Nephron progenitor cell (in vitro differentiated cells): ENCODE measurements around the gene KSR1.

Source experiments
- DNase-seq: peaks from one replicate; pipeline ENCODE4 v3.0.0; 2021
- H3K27ac Mint-ChIP-seq: 2 replicates; pipeline ENCODE4 v1.8.0; 2021; ENCODE audit warnings: mild to moderate bottlenecking, moderate library complexity, mixed read lengths
- H3K27me3 Mint-ChIP-seq: 2 replicates; pipeline ENCODE4 v1.8.0; 2021; ENCODE audit warnings: mild to moderate bottlenecking, low read depth, mixed read lengths; ENCODE audit not compliant: poor library complexity
- H3K36me3 Mint-ChIP-seq: 2 replicates; pipeline ENCODE4 v1.8.0; 2021; ENCODE audit warnings: low read depth, mixed read lengths
- H3K4me1 Mint-ChIP-seq: 2 replicates; pipeline ENCODE4 v1.8.0; 2021; ENCODE audit warnings: mixed read lengths
- H3K4me3 Mint-ChIP-seq: 2 replicates; pipeline ENCODE4 v1.8.0; 2021; ENCODE audit warnings: mild to moderate bottlenecking, moderate library complexity, mixed read lengths
- H3K9me3 Mint-ChIP-seq: 2 replicates; pipeline ENCODE4 v1.8.0; 2021; ENCODE audit warnings: mild to moderate bottlenecking, moderate library complexity, mixed read lengths
- TF ChIP-seq, protein P1 (sequence below): fragments of 200-600 bp; sonication (generic); IDR thresholded peaks from 2 replicates; pipeline ENCODE4 v1.5.0; 2021; ENCODE audit warnings: antibody characterized with exemption

KSR1 gene

DNA sequence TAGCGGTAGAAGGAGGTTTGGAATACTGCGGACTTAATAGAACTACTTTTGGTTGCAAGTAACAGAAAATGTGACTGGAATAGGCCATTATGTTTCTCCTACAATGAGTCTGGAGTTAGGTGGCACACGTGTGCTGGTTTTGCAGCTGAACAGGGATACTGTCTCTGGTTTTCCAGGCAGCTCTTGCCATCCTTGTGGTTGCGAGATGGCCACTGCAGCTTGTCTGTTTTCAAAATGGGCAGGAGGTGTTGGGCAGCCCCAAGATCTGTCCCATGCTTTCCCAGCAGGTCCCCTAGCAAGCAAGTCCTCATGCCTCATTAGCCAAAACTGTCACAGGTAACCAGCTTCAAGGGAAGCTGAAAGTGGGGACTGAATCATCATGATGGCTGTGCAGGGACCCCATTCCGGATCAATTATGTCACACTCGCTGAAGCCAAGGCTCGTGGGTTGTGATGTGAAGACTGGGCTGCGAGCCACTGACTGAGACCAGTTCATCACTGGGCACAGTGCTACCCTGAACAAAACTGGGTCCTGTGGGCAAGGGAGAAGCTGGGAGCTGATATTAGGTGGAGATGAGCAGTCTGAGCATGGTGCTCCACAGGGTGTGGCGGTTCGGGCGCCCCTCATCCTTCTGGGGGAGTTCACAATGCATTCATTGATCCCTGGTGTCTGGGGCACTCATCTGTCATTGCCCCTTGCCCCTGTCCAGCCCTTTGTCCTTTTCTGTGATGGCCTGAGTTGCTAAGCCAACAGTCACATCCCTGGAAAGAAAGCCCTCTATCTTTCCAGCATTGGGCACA is 82.1 kb downstream of the KSR1 start:
- no peak for DNase-seq
- Mint-ChIP-seq H3K27ac (no peak overlapping the region), H3K4me3 (no peak overlapping the region), H3K9me3 (no peaks in the 10 kb centered on the region), H3K36me3 (no peaks in the 10 kb centered on the region), H3K27me3 (peaks cover 9% of the 10 kb centered on the region), H3K4me1 (peaks cover 58% of the 10 kb centered on the region)
- TF ChIP-seq, protein P1, sequence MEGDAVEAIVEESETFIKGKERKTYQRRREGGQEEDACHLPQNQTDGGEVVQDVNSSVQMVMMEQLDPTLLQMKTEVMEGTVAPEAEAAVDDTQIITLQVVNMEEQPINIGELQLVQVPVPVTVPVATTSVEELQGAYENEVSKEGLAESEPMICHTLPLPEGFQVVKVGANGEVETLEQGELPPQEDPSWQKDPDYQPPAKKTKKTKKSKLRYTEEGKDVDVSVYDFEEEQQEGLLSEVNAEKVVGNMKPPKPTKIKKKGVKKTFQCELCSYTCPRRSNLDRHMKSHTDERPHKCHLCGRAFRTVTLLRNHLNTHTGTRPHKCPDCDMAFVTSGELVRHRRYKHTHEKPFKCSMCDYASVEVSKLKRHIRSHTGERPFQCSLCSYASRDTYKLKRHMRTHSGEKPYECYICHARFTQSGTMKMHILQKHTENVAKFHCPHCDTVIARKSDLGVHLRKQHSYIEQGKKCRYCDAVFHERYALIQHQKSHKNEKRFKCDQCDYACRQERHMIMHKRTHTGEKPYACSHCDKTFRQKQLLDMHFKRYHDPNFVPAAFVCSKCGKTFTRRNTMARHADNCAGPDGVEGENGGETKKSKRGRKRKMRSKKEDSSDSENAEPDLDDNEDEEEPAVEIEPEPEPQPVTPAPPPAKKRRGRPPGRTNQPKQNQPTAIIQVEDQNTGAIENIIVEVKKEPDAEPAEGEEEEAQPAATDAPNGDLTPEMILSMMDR: no peak

DNA sequence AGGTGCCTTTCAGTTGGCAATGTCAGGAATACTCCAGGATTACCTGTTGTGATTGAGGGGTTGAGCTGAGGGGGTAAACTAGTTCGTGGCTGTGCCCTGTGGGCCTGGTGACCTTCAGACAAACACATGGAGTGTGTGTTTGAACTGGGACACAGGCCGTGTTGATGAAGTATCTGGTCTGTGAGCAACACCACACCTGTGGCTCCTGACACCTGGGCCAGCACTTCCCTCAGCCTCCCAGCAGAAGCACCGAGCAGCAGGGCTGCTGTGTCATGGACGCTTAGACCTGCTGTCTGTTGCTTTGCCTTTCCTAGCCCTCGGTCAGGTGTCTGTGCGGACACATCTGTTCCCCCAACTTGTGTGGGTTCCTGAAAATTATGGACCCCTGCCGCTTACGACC is 82.9 kb downstream of the KSR1 start:
- Mint-ChIP-seq H3K4me3 (no peak overlapping the region), H3K27me3 (peaks cover 9% of the 10 kb centered on the region), H3K27ac (no peak overlapping the region), H3K36me3 (no peaks in the 10 kb centered on the region), H3K9me3 (no peaks in the 10 kb centered on the region), H3K4me1 (peaks cover 53% of the 10 kb centered on the region)
- TF ChIP-seq, protein P1: no peak
- DNase-seq: no peak

DNA sequence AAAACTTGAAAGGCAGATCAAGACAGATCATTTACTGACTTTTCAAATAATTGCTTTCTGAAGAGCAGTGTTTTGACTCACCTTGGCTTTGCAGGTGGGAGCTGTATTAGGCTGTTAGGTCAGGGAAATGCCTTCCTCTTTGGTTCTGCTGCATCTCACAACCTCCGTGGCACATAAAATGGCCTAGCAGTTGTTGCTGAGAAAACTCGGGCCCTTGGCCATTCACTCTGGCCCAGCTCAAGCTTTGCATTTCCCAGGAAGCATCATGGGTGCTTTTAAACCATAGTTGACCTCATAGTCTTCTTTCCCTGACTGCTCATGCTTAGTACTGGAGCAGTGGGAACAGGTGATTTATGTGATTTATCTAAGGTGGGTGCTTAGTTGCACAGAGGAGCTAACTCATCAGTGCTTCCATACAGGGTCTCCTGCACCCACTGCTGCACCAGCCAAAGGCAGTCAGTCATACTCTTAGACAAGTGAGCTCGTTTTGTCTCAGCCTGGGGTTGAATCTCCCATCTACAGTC is 83.6 kb downstream of the KSR1 start:
- H3K36me3 Mint-ChIP-seq: no peaks in the 10 kb centered on the region
- no peaks in the 10 kb centered on the region for H3K9me3 Mint-ChIP-seq
- DNase-seq: no peak
- H3K4me3 Mint-ChIP-seq: no peak overlapping the region
- no peak overlapping the region for H3K27ac Mint-ChIP-seq
- peaks cover 9% of the 10 kb centered on the region for H3K27me3 Mint-ChIP-seq
- TF ChIP-seq, protein P1: no peak
- peaks cover 53% of the 10 kb centered on the region for H3K4me1 Mint-ChIP-seq

DNA sequence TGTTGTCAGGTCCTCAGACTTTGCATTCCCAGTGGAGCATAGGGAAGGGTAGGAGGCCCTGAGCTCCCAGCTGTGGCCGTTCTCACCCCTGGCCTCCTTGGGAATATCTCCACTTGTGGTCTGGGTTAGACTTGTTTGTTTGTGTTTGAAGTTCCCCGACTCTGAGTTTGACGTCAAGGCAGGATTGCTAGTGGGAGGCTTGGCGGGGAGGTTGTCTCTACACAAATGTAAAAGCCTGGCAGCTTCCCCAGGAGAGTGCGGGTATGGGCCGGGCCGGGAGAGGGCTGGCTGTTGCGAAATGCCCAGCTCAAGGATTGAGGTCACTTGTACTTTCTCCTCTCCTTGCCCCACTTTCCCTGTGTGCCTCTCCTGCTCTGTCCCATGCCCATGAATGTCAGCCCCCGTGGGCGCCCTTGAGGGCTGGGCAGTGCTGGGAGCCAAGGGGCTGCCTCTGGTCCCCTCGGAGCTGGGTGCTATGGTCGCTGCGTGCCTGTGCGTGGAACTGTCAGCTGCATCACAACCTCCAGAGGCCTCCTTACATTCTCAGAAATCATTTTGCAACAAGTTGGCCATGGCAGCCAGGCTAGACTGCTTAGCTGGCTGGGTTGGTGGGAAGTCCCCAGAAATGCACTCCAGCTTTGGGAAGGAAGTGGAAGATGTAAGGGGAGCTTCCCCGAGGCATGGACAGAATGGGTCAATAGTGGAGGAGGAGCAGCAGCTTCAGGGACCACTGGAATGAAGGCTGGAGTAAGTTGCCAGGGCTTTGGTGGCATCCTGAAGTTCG is 84.3 kb downstream of the KSR1 start:
- peak overlapping the region; percentile 52 for H3K27ac Mint-ChIP-seq

DNA sequence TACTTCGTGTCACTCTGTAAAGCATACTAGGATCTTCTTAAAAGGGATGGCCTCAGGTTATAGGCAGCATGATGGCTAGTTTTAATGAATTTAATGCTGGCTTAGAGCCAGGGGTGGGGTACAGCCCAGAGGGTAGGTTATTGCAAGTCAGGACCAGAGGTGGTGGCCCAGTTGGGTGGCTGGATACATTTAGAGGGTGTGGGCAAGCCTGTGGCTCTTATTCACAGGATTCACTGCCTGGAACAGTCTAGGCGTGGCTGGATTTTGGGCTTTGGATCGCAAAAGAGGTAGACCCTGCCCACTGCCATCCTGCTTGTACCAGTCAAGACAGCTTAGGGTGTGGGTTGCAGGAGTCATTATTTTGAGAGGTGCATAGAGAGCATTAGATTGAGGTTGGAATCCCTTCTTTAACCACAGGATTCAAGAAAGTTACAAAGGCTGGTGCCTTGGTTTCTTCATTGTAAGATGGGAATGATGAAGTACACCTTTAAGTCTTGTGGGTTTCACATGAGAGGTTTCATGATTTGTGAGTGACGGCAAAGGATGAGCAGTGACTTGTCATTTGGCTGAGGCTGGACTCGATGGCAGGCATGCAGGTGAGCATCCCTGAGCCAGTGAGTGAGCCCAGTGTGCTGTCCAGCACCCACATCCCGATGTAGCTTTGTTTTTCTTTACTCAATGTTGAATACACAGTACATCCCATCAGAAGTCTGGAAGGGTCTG is 85.2 kb downstream of the KSR1 start:
- Mint-ChIP-seq H3K27ac (no peak overlapping the region), H3K4me1 (peaks cover 53% of the 10 kb centered on the region), H3K9me3 (no peaks in the 10 kb centered on the region), H3K4me3 (no peak overlapping the region), H3K36me3 (no peaks in the 10 kb centered on the region), H3K27me3 (peaks cover 8% of the 10 kb centered on the region)
- DNase-seq: no peak
- TF ChIP-seq, protein P1: no peak

More for the DNA sequence above, 84.3 kb downstream of the KSR1 start:
- Mint-ChIP-seq H3K9me3 (no peaks in the 10 kb centered on the region), H3K27me3 (peaks cover 9% of the 10 kb centered on the region), H3K4me1 (peaks cover 53% of the 10 kb centered on the region), H3K4me3 (no peak overlapping the region), H3K36me3 (no peaks in the 10 kb centered on the region)
- TF ChIP-seq, protein P1: no peak
- DNase-seq: no peak
